Raji (cell line): Measurements from ENCODE around the gene LRRN3.

Source experiments
- POLR2A ChIP-seq: IDR thresholded peaks from 2 replicates; pipeline ENCODE4 v1.6.1; 2011; ENCODE audit warnings: low read depth, low read length, control low read depth; ENCODE audit not compliant: insufficient read depth

LRRN3 gene

DNA sequence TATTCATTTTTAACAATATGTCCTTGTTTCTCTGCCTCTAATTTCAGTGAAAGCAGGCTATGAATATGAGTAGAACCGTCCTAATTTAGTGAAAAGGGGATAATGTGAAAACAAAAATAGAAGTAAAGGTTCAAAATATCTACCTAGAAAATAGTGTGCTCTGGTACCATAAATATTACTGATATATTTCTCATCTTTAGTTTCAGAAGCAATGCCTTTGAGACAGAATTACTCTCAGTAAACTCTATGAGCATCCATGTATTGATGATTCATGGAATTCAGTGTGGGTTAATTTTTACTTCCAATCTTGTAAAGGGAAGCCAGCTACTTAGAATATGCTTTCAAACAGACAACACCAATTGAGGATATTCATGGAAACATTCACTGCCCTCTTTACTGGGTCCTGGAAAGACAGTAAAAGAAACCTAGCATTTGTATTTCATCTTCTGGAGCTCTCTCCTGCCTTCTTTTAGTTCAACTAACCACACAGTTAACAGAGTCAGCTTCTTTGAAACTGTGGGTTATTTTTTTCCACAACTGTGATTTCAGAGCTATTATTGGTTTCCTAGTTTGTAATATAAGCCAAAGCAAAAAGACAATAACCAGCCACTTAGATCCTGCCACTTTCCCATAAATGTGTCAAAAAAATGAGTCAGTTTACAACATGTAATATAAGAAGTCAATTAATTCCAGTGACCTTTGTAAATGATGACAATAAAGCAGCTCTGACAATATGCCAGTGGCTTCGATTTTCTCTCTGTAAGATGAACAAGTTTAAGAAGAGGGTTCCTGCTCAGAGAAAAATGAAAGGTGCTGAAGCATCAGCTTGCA lies 1.7 kb downstream of the LRRN3 start:
- TF ChIP-seq POLR2A, result no peak

DNA sequence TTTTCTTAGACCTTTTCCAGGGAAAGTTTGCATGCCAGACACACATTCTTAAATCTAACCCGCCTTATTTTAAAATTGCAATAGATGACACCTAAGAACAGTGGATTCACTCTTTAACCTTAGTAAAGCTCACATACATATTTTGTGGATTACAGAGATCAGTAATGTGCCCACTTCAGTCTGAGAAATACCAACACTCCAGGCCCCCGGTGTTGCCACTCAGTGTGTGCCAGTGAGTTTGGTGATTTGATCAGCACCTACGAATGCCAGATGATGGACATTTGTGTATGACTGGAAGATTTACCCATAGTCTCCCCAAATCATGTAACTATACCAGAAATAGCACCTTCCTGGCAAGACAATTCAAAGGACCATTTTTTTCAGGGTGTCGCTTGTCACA lies 2.6 kb downstream of the LRRN3 start:
- no peak for TF ChIP-seq POLR2A

DNA sequence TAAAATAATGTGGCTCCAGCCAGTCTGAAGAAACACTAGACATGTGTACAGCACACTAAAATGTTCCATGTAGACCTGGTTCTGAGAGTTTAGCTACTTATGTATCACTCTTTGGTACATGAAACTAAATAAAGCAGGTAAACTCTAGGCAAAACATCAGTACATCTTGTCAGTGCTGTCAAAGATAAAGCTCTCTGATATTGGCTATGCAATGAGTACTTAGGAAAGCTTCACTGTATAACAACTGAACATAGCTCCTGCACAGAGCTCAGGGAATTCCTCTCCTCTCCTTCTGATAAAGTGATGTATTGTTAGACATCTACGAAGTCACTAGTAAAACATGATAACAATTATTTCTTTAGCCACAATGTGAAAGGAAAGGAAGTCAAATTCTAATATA lies 3.5 kb downstream of the LRRN3 start:
- TF ChIP-seq POLR2A, result no peak

DNA sequence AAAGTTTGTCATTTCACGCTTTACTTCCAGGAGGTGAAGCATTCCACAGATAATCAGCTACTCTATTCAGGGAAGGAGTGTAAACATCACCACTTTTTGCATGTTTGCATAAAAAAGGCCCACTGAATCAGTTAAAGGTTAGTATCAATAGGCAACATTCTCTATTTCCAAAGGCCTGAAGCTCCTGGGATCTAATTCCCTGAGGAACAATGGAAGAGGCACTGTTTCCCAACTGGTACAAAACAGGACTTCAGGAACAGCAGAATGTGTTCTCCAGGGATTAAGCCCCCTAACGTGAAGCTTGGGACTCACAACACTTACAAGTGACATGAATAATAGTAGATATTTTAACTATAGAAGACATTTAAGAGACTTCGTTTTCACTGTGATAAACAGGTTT lies 6.1 kb downstream of the LRRN3 start:
- no peak for TF ChIP-seq POLR2A

DNA sequence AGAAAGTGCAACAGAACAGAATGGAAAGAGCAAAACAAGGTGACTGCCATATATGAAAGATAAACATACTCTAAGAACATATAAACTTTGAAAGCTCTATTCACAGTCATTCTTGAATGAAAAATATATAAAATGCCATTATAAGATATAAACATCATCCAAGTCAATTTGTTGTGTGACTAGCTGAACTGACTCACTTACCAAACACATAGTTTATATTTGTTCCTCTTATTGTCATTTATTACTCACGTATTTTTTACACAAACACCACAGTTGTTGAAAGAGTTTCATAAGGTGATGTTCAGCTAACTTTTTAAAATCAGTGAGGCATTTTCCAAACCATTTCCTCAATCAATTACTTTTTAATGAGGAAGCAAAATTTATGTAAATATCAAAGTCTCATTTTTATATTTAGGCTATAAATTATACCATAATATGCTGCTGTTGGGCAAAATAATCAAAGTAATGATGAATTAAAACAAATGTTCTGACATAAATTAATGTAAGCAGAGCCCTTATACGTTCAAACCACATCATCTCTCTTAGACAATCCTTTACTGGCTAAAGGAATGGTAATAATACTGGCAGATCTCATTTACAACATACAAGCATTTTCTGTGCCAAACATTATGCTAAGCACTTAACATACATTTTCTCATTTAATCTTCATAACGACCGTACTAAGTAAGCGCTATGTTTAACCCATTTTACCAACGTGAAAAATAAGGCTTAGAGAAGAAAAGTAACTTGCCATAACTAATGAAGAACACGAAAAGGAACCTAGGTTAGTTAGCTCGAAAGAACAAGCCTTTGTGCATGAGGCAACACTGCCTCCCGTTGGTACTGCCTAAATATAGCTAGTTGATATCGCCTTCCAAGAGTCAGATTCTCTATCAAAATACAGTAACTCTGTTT lies 7.3 kb downstream of the LRRN3 start:
- no peak for TF ChIP-seq POLR2A

DNA sequence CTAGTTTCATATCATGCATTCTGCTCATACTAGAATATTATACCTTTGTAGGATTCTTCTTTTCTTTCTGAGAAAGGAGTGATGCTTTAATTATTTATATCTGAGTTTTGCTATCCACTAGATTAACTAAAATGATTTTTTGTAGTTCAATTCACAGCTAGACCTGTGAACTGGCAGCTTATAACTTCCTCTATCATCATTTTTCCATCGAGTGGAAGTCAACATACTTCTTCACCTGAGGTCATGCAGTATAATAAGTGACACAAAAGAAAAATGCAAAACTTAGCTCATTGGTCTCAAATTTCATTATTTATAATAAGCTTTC lies 8.0 kb downstream of the LRRN3 start:
- no peak for TF ChIP-seq POLR2A

DNA sequence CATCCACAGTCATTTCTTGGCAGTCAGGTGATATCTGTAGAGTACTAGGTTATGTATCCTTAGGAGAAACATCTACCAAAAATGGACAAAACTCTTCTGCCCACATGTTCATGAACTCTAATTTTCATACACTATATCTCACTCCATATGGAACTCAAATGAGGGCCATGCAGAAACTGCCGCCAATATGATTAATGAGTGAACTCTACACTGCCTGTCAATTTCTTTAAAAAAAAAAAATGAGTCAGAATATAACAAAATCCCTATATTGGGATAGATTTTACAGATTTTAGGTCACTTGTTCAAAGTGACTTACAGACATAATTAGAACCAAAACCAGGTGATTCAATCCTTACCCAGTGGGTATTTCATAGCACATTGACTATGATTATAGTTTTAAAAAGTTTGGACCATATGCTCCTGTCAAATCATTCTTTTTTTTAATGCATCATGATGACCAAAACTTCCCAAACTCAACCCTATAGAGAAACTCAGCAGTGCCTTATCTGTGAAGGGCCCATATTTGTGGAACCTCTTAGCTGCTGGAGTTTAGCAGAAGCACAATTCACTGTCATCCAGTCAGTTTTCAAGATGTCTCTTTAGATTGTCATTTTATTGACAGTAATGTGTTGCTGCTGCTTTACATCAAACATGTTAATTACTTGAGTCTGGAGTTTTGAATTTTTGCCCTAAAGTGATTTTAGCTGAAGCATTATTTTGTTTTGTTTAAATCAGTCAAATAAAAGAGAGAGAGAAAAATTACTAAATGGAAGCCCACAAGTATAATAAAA lies 11.1 kb downstream of the LRRN3 start:
- no peak for TF ChIP-seq POLR2A

DNA sequence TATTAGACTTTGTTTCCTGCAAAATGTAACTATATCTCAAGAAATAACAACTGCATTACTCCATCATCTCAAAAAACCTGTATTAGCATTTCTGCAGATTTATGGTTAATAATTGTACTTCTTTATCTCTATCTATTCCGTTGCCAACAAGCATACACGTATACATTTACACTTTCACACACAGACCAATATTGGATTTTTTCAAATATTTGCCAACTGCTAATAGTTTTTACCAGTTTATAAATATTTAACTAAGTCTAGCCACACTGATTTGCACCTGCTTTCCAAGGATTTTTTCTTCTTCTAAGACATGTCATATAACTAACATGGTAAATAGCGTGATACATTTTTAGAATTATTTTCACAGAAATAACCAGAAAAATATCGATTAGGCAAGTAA lies 12.2 kb downstream of the LRRN3 start:
- TF ChIP-seq POLR2A, result no peak

DNA sequence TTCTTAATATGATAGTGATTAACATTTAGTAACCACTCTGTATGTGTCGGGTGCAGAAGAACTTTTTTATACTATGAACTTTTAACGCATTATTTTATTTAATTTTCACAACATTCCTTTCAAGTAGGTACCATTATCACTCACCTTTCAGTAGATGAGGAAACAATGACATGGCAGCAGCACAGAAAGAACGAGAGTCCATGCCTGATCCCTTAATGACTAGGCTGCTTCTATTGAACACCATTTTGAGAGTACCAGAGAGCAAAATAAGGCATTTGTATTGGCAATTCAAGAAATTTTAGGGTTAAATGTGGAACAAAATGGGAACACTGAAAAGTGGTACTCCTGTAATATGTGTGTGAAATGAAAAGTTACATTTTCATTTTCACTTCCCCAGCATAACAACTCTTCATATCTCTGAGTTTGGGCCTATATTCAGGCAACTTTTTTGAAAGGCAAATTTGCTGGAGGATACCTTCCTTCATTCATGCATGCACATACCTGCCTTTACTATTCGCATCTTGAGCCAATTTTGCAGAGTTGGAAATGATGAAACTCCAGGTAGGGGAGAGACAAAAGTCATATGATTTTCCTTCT lies 12.8 kb downstream of the LRRN3 start:
- no peak for TF ChIP-seq POLR2A

DNA sequence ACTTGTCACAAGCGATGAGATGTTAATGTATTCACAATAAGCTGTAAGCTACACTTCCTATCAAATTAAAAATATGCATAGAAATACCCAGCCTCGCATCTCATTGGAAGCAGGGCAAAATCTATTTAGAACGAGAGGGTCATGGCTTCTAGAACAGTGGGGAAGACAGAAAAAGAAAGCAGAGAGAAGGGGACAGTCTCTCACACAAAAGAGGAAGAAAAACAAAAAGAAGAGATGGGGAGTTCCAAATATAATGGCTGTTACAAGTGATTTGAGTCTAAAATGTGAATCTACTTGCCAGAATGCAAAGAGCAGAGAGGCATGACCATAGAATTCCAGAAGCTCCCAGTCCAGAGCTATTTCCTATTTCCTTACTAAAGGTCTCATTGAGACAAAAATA lies 13.8 kb downstream of the LRRN3 start:
- no peak for TF ChIP-seq POLR2A

DNA sequence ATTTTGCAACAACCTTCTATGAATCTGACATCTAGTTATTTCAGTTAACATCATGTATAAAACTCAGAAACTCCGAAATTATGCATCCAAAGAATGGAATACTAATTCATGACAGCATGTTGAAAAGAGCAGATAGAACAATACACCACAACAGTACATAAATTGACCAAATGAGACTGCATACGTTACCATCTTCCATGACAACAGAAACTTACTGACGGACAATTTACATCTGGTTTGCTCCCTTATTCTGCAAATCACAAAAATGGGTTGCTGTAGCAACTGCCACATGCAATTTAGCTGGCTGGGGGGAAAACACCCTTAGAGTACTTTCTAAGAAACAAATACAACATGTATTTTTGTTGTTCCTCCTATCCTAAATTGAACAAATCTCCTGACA lies 14.3 kb downstream of the LRRN3 start:
- TF ChIP-seq POLR2A, result no peak

DNA sequence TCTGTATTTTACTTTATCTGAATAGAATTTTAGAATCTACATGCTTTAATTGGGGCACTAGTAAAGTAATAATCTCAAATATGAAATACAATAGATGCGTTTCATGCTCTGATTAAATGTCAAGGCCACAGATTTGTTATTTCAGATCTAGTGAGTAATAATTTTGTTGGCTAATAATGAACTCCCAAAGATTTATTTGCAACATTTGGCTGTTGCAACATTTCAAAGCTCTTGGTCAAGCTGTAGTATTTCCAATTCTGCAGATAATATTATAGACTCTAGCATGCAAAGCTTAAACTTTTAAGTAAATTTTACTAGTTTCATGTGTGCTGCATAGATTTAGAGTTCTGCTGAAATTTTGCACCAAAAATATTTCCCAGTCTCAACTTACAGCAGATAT lies 16.7 kb downstream of the LRRN3 start:
- no peak for TF ChIP-seq POLR2A

DNA sequence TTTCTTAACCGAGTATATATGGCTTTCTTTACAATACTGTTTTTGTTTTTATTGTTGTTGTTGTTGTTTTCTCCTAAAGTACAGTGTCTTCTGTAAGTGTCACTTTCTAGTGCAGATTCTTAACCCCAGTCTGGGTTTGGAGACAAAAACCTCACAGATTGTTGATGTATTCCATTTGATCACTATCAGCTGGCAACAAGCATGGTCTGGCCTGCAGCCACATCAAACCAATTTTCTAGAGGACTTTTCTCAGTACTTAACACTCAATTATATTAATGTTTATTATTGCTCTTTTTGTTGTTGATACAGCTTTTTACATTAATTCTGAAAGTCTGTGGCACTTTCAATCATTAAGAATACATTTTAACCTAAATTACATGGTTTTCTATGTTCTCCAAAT lies 17.1 kb downstream of the LRRN3 start:
- no peak for TF ChIP-seq POLR2A

DNA sequence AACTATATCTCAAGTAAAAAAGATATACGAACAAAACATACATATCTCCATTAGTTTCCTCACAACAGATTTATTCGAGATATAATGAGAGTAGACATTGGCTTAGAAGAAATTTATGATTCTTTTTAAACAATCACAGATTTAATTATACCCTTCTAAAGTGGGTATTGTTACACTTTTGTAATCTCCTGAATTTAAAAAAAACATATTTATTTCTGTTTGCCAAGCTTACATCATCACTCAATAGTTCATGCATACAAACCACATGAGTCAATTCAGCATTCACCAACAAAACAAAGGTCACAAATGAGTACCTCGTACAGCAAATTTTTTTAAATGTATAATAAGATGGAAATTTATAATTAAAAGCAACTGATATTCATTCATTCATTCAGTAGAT lies 17.6 kb downstream of the LRRN3 start:
- TF ChIP-seq POLR2A, result no peak

DNA sequence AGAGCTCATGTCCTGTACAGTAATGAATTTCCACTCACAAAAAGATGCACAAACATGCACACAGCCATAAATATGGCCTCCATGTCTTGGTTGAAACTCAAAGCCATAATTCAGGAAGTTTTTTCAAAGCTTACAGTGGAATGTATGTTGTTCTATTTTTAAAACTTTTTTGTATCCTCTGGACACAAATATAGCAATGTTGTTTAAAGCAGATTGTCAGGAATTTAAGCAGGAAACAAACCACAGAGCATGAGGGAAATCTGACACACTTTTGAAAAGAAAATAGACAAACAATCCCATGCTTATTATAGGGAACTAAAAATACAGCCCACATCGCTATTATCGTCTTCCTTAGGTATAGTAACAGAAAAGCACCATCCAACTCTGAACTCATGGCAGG lies 21.5 kb downstream of the LRRN3 start:
- no peak for TF ChIP-seq POLR2A

DNA sequence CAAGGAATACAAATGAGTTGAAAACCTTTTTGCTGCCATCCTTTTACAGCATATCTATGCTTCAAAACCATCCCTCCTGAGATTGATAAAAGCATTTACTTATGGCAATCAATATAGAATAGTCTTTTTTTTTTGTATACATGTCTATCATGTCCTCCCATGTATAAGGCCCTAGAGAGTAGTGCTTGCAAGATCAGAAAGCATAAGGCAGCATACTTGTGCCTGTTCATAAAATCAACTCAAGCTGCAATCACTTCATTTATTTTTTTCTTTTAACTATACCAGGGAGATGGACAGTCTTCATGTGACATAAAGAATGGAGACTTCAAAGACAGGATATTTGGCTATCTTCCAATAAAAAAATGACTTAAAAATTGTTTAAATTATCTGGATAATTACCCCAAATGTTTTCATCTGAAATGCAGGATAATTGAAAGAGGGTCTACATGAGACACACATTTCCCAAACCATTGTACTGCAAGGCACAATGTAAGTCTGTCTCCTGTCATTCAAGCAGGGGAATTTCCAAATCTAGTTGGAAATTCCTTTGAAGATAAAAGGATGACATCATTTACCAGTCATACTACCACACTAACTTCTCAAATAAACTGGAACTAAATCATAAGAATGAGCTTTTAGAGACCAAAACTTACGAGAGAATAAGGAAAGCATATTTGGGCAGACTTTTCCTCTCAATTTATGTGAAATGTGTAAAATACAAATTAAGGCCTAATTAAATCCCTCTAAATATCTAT lies 22.5 kb downstream of the LRRN3 start:
- TF ChIP-seq POLR2A, result no peak
